Gastrocnemius medialis (tissue), 4 donors: ENCODE results near the gene CIROP.

ENCODE experiments used
- POLR2A ChIP-seq, 2 donors: fragments of 450-650 bp; IDR thresholded peaks; one replicate each; pipeline ENCODE4 v1.6.1; 2017; ENCODE audit warnings: antibody characterized with exemption in 2 of 2, mild to moderate bottlenecking in 2 of 2, moderate library complexity in 2 of 2
- TF ChIP-seq, protein P1 (sequence below), 5 experiments: fragments of 450-650 bp in 3 of 5; fragments of 200-600 bp in 2 of 5; sonication (generic) in 2 of 5; IDR thresholded peaks in 4 of 5; conservative IDR thresholded peaks in 1 of 5; 1 replicate in 4 of 5; 2 replicates in 1 of 5; pipeline ENCODE4 v1.5.1; 2016 to 2019; ENCODE audit warnings: antibody characterized with exemption in 5 of 5, mild to moderate bottlenecking in 3 of 5, moderate library complexity in 3 of 5

DNA sequence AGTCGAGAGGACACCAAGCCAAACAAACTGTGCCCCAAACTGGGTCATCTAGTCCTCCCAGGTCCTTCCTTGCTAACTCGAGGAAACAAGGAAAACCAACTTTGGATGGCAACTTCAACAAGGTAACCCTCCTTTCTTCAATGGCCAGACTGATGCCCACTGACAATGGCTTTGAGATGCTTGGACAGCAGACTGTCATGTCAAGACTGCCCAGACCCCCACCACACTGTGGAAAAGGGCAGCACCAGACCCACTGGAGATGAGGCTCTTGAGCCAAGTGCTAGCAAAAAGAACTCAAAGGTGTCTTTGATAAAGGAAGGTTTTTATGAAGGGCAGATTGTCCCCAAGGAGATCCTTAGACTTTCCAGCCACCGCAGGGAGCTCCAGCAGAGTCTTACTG, 38.4 kb downstream of the CIROP start:
- no peak for TF ChIP-seq POLR2A (IDR thresholded peaks at IDR 0.05)
- TF ChIP-seq, protein P1, sequence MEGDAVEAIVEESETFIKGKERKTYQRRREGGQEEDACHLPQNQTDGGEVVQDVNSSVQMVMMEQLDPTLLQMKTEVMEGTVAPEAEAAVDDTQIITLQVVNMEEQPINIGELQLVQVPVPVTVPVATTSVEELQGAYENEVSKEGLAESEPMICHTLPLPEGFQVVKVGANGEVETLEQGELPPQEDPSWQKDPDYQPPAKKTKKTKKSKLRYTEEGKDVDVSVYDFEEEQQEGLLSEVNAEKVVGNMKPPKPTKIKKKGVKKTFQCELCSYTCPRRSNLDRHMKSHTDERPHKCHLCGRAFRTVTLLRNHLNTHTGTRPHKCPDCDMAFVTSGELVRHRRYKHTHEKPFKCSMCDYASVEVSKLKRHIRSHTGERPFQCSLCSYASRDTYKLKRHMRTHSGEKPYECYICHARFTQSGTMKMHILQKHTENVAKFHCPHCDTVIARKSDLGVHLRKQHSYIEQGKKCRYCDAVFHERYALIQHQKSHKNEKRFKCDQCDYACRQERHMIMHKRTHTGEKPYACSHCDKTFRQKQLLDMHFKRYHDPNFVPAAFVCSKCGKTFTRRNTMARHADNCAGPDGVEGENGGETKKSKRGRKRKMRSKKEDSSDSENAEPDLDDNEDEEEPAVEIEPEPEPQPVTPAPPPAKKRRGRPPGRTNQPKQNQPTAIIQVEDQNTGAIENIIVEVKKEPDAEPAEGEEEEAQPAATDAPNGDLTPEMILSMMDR (IDR thresholded peaks at IDR 0.05 in 4 of 5, conservative IDR thresholded peaks at IDR 0.05 in 1 of 5), result no peak
